Activated T-helper 1 cell treated with Interleukin-2 at 50 U/mL for 16 hours (primary cell): Measurements from ENCODE around the gene ZNF341.
A peak's percentile ranks its signal among the peaks of the same experiment; 100 is the strongest.

Source experiments
- DNase-seq: peaks from one replicate; pipeline ENCODE4 v3.0.0-alpha.2; 2020; ENCODE audit warnings: low read depth

Gene ZNF341

DNA sequence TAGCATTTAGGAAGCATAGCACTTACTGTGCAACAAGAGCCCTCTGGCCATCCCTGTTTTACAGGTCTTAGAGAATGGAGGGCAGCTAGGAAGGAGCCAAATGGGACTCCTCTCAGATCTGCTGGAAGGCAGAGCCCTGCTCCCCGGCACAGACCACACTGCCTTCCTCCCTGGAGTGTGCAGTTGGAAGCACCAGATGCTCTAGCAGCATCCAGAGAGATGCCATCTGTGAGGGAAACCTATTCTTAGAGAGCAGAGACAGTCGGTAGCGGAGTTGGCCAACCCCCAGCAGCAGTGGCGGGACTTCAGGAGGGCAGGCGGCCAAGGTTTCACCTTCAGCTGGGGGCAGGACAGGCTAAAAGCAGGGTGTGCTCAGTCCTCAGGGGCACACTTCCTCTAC, 28.9 kb upstream of the ZNF341 start:
- DNase-seq = no peak

- DNase-seq = no peak
Observed at GRCh38 chr20:33703498-33704137, 28.2 kb upstream of the ZNF341 start.

- DNase-seq = no peak
Observed at GRCh38 chr20:33704197-33704924, 27.4 kb upstream of the ZNF341 start.

GRCh38 chr20:33707668-33708067, 24.1 kb upstream of the ZNF341 start:
- DNase-seq = no peak

DNA sequence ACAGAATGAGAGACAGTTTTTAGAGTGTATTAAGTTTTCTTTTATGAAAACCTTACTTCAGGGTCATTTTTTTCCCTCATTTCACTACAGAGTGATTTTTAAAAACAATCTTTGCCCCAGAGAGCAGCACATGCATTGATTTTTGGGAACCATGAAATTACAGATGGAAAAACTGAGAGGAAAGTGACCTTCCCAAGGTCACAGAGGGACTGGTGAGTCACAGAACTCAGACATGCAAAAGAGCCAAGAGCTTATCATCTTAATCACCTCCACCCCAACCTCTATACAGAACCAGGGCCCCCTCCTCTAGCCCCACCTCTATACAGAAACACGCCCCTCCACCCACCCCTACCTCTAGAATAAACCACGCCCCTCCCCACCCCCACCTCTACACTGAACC, 22.4 kb upstream of the ZNF341 start:
- DNase-seq = no peak

- DNase-seq = no peak
Observed at GRCh38 chr20:33709905-33710541, 21.8 kb upstream of the ZNF341 start.

GRCh38 chr20:33710681-33711445, 20.9 kb upstream of the ZNF341 start:
- no peak for DNase-seq

GRCh38 chr20:33711446-33711738, 20.4 kb upstream of the ZNF341 start:
- DNase-seq = no peak

DNA sequence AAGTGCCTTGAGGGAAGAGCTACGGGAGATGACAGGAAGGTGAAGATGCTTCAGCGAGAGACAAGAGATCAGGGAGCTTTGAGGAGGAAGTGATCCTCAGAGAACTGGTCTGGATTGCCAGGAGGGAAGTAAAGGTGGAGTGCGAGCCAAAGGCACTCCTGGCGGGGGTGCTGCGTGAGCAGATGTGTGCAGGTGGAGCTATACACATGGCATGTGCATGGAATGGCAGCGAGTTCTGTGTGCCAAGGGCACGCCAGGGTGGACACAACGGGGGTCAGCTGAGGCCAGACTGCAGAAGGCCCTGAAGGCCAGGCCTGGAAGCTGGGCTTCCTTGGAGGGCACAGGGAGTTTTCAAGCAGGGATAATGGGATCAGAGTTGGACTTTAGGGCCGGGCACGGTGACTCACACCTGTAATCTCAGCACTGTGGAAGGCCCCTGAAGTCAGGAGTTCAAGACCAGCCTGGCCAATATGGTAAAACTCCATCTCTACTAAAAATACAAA, 17.9 kb upstream of the ZNF341 start:
- no peak for DNase-seq

GRCh38 chr20:33716498-33716897, 15.3 kb upstream of the ZNF341 start:
- no peak for DNase-seq

DNA sequence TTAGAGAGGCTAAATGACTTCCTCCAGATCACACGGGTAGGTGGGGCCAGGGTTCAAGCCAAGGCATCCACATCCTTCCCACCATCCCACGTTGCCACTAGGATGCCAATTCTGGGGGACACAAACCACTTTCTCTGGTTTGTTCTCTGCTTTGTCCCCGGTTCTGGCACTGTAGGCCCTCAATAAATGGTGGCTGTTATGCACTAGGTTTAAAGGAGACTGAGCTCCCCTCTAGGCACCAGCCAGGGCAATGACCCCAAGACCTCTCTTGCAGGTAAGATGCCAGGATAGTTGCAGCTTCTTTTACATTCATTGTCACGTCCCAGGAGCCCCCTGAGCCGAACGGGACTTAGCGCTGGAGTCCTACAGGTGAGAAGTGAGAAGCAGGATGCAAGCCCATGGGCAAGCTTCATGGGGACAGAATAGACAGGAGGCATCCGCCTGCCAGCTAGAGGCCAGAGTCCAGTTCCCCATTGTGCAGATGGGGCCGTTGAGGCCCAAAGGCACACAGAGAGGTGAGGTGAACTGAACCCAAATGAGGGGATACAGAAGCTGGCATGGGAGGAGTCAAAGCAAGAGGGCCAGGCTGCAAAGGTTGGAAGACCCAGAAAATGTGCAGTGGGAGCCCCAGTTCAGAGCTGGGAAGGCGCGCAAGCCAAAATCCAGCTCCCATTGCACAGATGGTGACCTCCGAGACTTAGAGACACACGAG, 12.4 kb upstream of the ZNF341 start:
- DNase-seq = no peak

DNA sequence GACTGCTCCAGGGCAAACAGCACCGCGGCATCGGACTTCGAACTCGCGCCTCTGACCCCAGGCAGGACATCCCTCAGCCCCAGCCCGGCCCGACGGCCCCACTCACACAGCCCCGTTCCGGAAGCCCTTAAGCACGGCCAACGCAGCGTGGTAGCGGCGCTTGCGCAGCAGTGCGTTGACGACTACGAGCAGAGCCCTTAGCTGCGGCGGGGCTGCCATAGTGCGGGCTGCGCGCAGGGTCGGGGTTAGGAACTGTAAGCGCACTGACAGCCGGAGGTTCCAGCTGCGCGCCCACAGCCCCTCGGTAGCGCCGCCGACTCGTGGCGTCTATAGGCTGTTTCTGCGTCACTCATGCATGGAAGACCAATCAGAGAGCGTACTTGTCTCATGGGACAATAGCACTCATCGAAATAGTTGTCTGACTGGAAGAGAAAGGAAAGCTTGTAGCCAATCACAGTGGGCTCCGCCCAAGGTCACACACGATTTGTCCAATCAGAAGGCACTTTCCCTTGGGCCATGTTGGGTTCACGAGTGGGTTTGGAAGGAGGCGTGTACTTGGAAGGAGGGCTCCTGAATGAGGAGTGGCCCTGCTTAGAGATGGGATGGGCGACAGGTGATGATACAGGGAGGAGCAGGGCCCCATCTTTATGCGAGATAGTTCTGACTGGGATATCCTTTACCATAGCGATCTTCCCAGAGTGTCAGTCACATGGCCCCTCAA, 11.6 kb upstream of the ZNF341 start, which contains the start of gene PXMP4:
Gene PXMP4 (minus strand): TSS at position 322 of the 721 bp plus-strand sequence. CDS start 103 bp downstream, at position 219.
- DNase-seq = peak; percentile 73

DNA sequence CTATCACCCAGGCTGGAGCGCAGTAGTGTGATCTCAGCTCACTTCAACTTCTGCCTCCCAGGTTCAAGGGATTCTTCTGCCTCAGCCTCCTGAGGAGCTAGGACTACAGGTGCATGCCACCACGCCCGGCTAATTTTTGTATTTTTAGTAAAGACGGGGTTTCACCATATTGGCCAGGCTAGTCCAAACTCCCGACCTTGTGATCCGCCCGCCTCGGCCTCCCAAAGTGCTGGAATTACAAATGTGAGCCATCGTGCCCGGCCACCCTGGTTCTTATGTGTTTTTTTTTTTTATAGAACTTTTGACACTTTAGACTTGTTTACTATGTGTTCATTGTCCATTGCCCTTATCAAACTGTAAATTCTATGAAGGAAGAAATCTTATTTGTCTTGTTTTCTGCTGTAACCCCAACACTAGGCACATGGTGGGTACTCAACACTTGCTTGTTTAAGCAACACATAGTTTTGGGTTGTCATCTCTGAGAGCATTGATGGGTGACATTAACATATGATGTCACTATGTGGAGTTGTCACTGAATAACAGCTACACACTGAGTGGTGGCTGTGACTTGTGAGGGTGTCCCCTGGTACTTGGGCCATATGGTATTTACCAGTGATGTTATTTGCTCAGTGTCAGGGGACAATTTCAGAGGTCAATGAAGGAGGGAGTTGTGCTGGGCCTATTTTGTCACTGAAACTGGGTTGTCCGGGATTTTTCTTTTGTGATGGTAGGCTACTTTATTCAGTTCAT, 10.2 kb upstream of the ZNF341 start:
- DNase-seq = no peak

DNA sequence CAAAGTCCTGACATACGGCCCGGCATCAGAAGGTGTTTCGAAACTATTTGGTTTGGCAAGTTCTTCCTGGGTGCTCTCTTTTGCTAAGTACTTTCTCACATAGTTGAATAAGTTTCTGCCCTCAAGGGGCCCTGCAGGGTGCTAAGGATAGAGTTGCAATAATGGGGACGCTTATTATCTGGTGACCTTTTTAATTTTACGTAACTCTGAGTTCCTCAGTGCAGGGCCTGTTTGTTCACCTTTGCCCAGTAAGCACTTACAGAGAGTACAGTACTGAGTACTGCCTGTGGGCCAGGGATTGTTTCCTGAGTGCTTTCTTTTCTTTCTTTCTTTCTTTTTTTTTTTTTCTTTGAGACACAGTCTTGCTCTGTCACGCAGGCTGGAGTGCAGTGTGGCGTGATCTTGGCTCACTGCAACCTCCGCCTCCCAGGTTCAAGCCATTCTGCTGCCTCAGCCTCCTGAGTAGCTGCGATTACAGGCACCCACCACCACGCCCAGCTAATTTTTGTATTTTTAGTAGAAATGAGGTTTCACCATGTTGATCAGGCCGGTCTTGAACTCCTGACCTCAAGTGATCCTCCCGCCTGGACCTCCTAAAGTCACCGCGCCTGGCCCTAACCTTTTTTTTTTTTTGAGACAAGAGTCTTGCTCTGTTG, 7.2 kb upstream of the ZNF341 start:
- DNase-seq = no peak

GRCh38 chr20:33725607-33726264, 6.1 kb upstream of the ZNF341 start:
- DNase-seq = no peak

- no peak for DNase-seq
Observed at GRCh38 chr20:33727115-33727479, 4.7 kb upstream of the ZNF341 start.

- DNase-seq = no peak
Observed at GRCh38 chr20:33727806-33728205, 4.0 kb upstream of the ZNF341 start.

DNA sequence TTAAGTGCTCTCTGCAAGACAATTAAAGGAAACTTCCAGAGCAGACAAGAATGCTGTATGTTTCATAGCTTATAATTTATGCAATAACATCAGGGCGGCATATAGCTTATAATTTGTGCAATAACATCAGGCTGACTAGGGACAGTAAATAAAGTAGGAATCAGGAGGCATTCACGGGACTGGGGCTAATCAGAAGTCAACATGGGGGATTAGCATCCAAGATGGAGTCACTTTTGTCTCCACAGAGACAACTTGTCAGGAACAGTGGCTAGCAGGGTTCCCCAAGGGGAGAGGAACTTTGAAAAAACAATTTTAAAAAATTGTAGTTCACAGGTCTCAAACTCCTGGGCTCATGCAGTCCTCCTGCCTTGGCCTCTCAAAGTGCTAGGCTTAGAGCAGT, 3.3 kb upstream of the ZNF341 start:
- DNase-seq = no peak

- no peak for DNase-seq
Observed at GRCh38 chr20:33729101-33729500, 2.7 kb upstream of the ZNF341 start.
